Breast epithelium (tissue), 3 donors: ENCODE results near the gene RHOT2.

ENCODE experiments used
- POLR2A ChIP-seq: fragments of 450-650 bp; IDR thresholded peaks from one replicate; pipeline ENCODE4 v1.6.1; 2016; ENCODE audit warnings: antibody characterized with exemption, mild to moderate bottlenecking, moderate library complexity
- POLR2AphosphoS5 ChIP-seq, 3 donors: sonication (generic); formaldehyde crosslinking; IDR thresholded peaks; one replicate each; pipeline ENCODE4 v1.6.1; 2017; ENCODE audit warnings: antibody characterized with exemption in 3 of 3
- TF ChIP-seq, protein P1 (sequence below), 3 donors: fragments of 450-650 bp; IDR thresholded peaks; one replicate each; pipeline ENCODE4 v1.5.1; 2016 to 2017; ENCODE audit warnings: antibody characterized with exemption in 3 of 3, mild to moderate bottlenecking in 3 of 3, moderate library complexity in 3 of 3

DNA sequence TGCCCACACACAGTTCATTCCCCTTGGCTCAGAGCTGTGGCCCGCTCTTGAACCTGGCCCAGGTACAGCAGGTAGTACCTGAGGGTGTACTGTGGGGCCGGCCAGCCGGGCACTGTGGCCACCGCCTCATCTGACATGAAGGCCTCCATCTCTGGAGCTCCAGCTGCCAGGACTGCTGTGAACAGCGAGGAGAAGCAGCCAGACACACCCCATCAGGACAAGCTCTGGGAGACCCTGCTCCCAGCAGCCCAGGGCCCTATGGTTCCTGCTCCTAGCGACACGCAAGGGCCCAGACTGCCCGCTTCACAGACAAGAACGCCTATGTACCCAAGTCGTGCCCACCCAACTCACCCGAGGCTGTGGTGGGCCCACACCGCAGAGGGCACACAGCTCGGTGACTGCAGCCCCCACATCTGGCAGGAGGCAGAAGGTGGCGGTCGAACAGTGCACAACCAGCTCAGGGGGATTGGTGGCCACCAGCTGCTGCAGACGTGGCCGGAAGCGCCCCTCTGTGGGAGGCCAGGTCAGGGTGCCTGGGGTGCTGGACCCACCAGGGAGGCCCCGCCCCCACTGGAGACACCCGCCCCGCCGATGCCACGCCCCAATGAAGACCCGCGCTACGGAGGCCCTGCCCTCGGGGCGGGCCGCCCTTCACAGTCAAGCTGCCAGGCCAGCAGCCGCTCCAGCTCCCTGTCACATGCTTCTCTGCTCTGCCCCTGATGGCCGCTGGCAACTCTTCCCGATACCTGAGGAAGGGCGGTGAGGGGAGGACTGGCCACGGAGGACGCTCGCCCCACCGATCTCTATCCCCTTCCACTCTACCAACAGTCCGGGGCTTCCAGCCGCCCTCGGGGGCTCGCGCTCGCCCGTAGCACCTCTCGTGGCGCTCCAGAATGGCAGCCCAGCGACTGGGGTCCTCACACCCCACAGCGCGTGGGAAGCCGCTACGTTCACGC lies 11.2 kb downstream of the RHOT2 start:
- TF ChIP-seq POLR2A (no peak), POLR2AphosphoS5 (IDR thresholded peaks at IDR 0.05) (peak in 1 of 3 donors; percentile 18)
- TF ChIP-seq, protein P1, sequence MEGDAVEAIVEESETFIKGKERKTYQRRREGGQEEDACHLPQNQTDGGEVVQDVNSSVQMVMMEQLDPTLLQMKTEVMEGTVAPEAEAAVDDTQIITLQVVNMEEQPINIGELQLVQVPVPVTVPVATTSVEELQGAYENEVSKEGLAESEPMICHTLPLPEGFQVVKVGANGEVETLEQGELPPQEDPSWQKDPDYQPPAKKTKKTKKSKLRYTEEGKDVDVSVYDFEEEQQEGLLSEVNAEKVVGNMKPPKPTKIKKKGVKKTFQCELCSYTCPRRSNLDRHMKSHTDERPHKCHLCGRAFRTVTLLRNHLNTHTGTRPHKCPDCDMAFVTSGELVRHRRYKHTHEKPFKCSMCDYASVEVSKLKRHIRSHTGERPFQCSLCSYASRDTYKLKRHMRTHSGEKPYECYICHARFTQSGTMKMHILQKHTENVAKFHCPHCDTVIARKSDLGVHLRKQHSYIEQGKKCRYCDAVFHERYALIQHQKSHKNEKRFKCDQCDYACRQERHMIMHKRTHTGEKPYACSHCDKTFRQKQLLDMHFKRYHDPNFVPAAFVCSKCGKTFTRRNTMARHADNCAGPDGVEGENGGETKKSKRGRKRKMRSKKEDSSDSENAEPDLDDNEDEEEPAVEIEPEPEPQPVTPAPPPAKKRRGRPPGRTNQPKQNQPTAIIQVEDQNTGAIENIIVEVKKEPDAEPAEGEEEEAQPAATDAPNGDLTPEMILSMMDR (IDR thresholded peaks at IDR 0.05) = no peak
